Fibroblast of villous mesenchyme (primary cell): Measurements from ENCODE around the gene STAB1. TPM values are rescaled to one million over a fixed set of nuclear protein-coding genes. Genes with fewer than 3 reads are reported as not detected.

Source experiments
- DNase-seq: peaks from one replicate; pipeline ENCODE4 v3.0.0-alpha.2; 2010; ENCODE audit warnings: low read depth
- H3K4me3 ChIP-seq: 2 replicates; pipeline ENCODE4 v1.5.1; 2011; ENCODE audit warnings: low read depth, mild to moderate bottlenecking, low read length
- CTCF ChIP-seq: IDR thresholded peaks from 2 replicates; pipeline ENCODE4 v1.5.1; 2012; ENCODE audit warnings: low read depth, mild to moderate bottlenecking, low read length; ENCODE audit not compliant: insufficient read depth
- total RNA-seq: library from RNA; depleted of rRNA; stranded (reverse); fragments of >200 nt; gene quantifications from 2 replicates; pipeline ENCODE4 v1.2.3, GENCODE V29; 2012

STAB1 gene
- total RNA-seq, 1 donor = 0.43 TPM

- no peak for TF ChIP-seq CTCF
- no peak for DNase-seq
- H3K4me3 ChIP-seq = no peak overlapping the region
Observed at GRCh38 chr3:52521881-52522650, 26.9 kb downstream of the STAB1 start.

GRCh38 chr3:52522651-52523251, 27.6 kb downstream of the STAB1 start:
- DNase-seq = no peak
- no peak for TF ChIP-seq CTCF
- no peak overlapping the region for H3K4me3 ChIP-seq

GRCh38 chr3:52523386-52524257, 28.5 kb downstream of the STAB1 start:
- no peak for DNase-seq
- no peak for TF ChIP-seq CTCF
- H3K4me3 ChIP-seq = no peak overlapping the region

GRCh38 chr3:52524258-52524751, 29.2 kb downstream of the STAB1 start:
- TF ChIP-seq CTCF = no peak
- DNase-seq = no peak
- H3K4me3 ChIP-seq = no peak overlapping the region

GRCh38 chr3:52524752-52525679, 29.9 kb downstream of the STAB1 start:
- peak; percentile 38 for DNase-seq
- no peak for TF ChIP-seq CTCF
- no peak overlapping the region for H3K4me3 ChIP-seq
